SK-N-SH (cell line): ENCODE results near the gene KRT14. TPM values are rescaled to one million over a fixed set of nuclear protein-coding genes. Genes with fewer than 3 reads are reported as not detected.
A peak's percentile ranks its signal among the peaks of the same experiment; 100 is the strongest.

Experiments used
- CTCF ChIA-PET: fragments of 300-600, 350-600 bp; formaldehyde crosslinking; extraction: SDS; loops from one replicate; lab custom pipeline; 2021; lab: Yijun Ruan, JAX
- POLR2A ChIA-PET: fragments of 350-600 bp; sonication (Branson Sonifier 250); formaldehyde crosslinking; extraction: SDS; loops from one replicate; lab custom pipeline; 2020; ENCODE audit warnings: antibody characterized with exemption, inconsistent platforms; lab: Yijun Ruan, JAX
- DNase-seq: peaks from one replicate; pipeline ENCODE4 v3.0.0; 2012
- H2AFZ ChIP-seq: fragments of 200-600 bp; sonication (generic); 2 replicates; pipeline ENCODE4 v1.8.1; 2016; ENCODE audit warnings: antibody characterized with exemption, mild to moderate bottlenecking, low read depth
- H3F3A ChIP-seq: fragments of 200-600 bp; sonication (generic); replicated peaks from 2 replicates; pipeline ENCODE3; 2016; ENCODE audit warnings: antibody characterized with exemption, mild to moderate bottlenecking; ENCODE audit not compliant: insufficient read depth
- H3K27ac ChIP-seq, 2 experiments: fragments of 200-500 bp in 1 of 2; fragments of 200-600 bp in 1 of 2; sonication (Bioruptor generic) in 1 of 2; sonication (generic), shearing (Covaris generic) in 1 of 2; 2 replicates each; pipeline versions ENCODE4 v1.5.1 to v1.6.1; 2014 to 2016; ENCODE audit warnings: low read depth in 2 of 2, inconsistent platforms in 1 of 2, low read length in 1 of 2, mild to moderate bottlenecking in 1 of 2, mixed read lengths in 1 of 2
- H3K27me3 ChIP-seq: fragments of 200-600 bp; sonication (generic), shearing (Covaris generic); 2 replicates; pipeline ENCODE4 v1.6.1; 2016; ENCODE audit warnings: mixed run types; ENCODE audit not compliant: insufficient read depth
- H3K36me3 ChIP-seq, 2 experiments: fragments of 200-500 bp in 1 of 2; fragments of 200-600 bp in 1 of 2; sonication (Bioruptor generic) in 1 of 2; sonication (generic) in 1 of 2; replicated peaks in 1 of 2; 2 replicates each; pipeline versions ENCODE3 to v1.5.1; 2014 to 2016; ENCODE audit warnings: low read length in 1 of 2, mild to moderate bottlenecking in 1 of 2; ENCODE audit not compliant: insufficient read depth in 2 of 2, control insufficient read depth in 1 of 2
- H3K4me1 ChIP-seq, 2 experiments: fragments of 200-500 bp in 1 of 2; fragments of 200-600 bp in 1 of 2; sonication (Bioruptor generic) in 1 of 2; sonication (generic), shearing (Covaris generic) in 1 of 2; 2 replicates each; pipeline versions ENCODE4 v1.5.1 to v1.6.1; 2014 to 2016; ENCODE audit warnings: low read depth in 1 of 2, low read length in 1 of 2, mixed run types in 1 of 2; ENCODE audit not compliant: insufficient read depth in 2 of 2, control insufficient read depth in 1 of 2
- H3K4me2 ChIP-seq: fragments of 200-600 bp; sonication (generic), shearing (Covaris generic); 2 replicates; pipeline ENCODE4 v1.6.1; 2017; ENCODE audit warnings: mixed run types
- H3K4me3 ChIP-seq, 2 experiments: fragments of 200-500 bp in 1 of 2; fragments of 200-600 bp in 1 of 2; sonication (Bioruptor generic) in 1 of 2; sonication (generic), shearing (Covaris generic) in 1 of 2; 2 replicates each; pipeline versions ENCODE4 v1.5.1 to v1.8.1; 2014 to 2016; ENCODE audit warnings: low read depth in 2 of 2, inconsistent platforms in 1 of 2, low read length in 1 of 2, mild to moderate bottlenecking in 1 of 2, mixed read lengths in 1 of 2, moderate library complexity in 1 of 2
- H3K79me2 ChIP-seq: fragments of 200-600 bp; sonication (generic); 2 replicates; pipeline ENCODE4 v1.8.1; 2017; ENCODE audit warnings: mild to moderate bottlenecking; ENCODE audit not compliant: insufficient read depth
- H3K9ac ChIP-seq: fragments of 200-600 bp; sonication (generic); 2 replicates; pipeline ENCODE4 v1.6.1; 2017; ENCODE audit warnings: mixed run types
- H3K9me2 ChIP-seq: fragments of 200-600 bp; sonication (generic); 2 replicates; pipeline ENCODE4 v1.6.1; 2017; ENCODE audit warnings: mixed run types
- H3K9me3 ChIP-seq: fragments of 200-600 bp; sonication (generic); 2 replicates; pipeline ENCODE4 v1.6.1; 2017; ENCODE audit warnings: mixed run types, mild to moderate bottlenecking, moderate library complexity
- H4K20me1 ChIP-seq: fragments of 200-600 bp; sonication (generic); 2 replicates; pipeline ENCODE4 v1.6.1; 2017; ENCODE audit warnings: mild to moderate bottlenecking, mixed run types; ENCODE audit not compliant: insufficient read depth
- CHD2 ChIP-seq: fragments of 150-350 bp; IDR thresholded peaks from 2 replicates; pipeline ENCODE4 v1.6.1; 2018; ENCODE audit warnings: low read length; ENCODE audit not compliant: partially characterized antibody
- ELF1 ChIP-seq: IDR thresholded peaks from 2 replicates; pipeline ENCODE4 v1.4.0; 2012
- EP300 ChIP-seq, 2 experiments: IDR thresholded peaks; 2 replicates each; pipeline versions ENCODE4 v1.4.0 to v1.6.1; 2012; ENCODE audit warnings: borderline replicate concordance in 1 of 2, low read depth in 1 of 2, low read length in 1 of 2
- FOSL2 ChIP-seq: IDR thresholded peaks from 2 replicates; pipeline ENCODE4 v1.4.0; 2012; ENCODE audit warnings: low read depth, mild to moderate bottlenecking, moderate library complexity, borderline replicate concordance
- FOXJ3 ChIP-seq: sonication (generic); formaldehyde crosslinking; IDR thresholded peaks from 2 replicates; pipeline ENCODE4 v1.5.1; 2020; ENCODE audit warnings: mild to moderate bottlenecking, missing genetic modification reagents
- FOXM1 ChIP-seq: IDR thresholded peaks from 2 replicates; pipeline ENCODE4 v1.4.0; 2012; ENCODE audit warnings: low read depth, mild to moderate bottlenecking
- GABPA ChIP-seq: IDR thresholded peaks from 2 replicates; pipeline ENCODE4 v1.4.0; 2012; ENCODE audit warnings: low read depth, mild to moderate bottlenecking
- GATA2 ChIP-seq: sonication (generic); formaldehyde crosslinking; IDR thresholded peaks from 2 replicates; pipeline ENCODE4 v1.5.0; 2020; ENCODE audit warnings: mild to moderate bottlenecking, missing genetic modification reagents
- IRF3 ChIP-seq: fragments of 150-350 bp; IDR thresholded peaks from 2 replicates; pipeline ENCODE4 v1.6.1; 2016; ENCODE audit warnings: mild to moderate bottlenecking, low read depth, low read length
- JUND ChIP-seq: IDR thresholded peaks from 2 replicates; pipeline ENCODE4 v1.4.0; 2012
- MAX ChIP-seq: IDR thresholded peaks from 2 replicates; pipeline ENCODE4 v1.4.0; 2012; ENCODE audit warnings: low read depth
- MEF2A ChIP-seq: IDR thresholded peaks from 2 replicates; pipeline ENCODE4 v1.4.0; 2012; ENCODE audit warnings: low read depth, borderline replicate concordance
- MXI1 ChIP-seq: IDR thresholded peaks from 2 replicates; pipeline ENCODE4 v1.6.1; 2012; ENCODE audit warnings: mild to moderate bottlenecking, low read depth, low read length, improper control_type of control experiment
- NRF1 ChIP-seq: IDR thresholded peaks from 2 replicates; pipeline ENCODE4 v1.6.1; 2012; ENCODE audit warnings: low read depth, mild to moderate bottlenecking, low read length
- PBX3 ChIP-seq: IDR thresholded peaks from 2 replicates; pipeline ENCODE4; 2012
- POLR2AphosphoS5 ChIP-seq: IDR thresholded peaks from 2 replicates; pipeline ENCODE4 v1.6.1; 2012; ENCODE audit warnings: low read depth, low read length
- RAD21 ChIP-seq: IDR thresholded peaks from 2 replicates; pipeline ENCODE4 v1.6.1; 2012; ENCODE audit warnings: mild to moderate bottlenecking, low read length
- RCOR1 ChIP-seq: fragments of 150-350 bp; IDR thresholded peaks from 2 replicates; pipeline ENCODE4 v1.6.1; 2017; ENCODE audit warnings: antibody characterized with exemption, low read length
- RXRA ChIP-seq: IDR thresholded peaks from 2 replicates; pipeline ENCODE4 v1.4.0; 2012; ENCODE audit warnings: low read depth, mild to moderate bottlenecking, borderline replicate concordance
- SMC3 ChIP-seq: IDR thresholded peaks from 2 replicates; pipeline ENCODE4 v1.6.1; 2012; ENCODE audit warnings: low read depth, low read length, improper control_type of control experiment
- TAF1 ChIP-seq: IDR thresholded peaks from 2 replicates; pipeline ENCODE4 v1.6.1; 2012; ENCODE audit warnings: low read depth, mild to moderate bottlenecking, low read length, moderate library complexity, borderline replicate concordance
- TCF12 ChIP-seq: IDR thresholded peaks from 2 replicates; pipeline ENCODE4 v1.4.0; 2012
- TEAD4 ChIP-seq: IDR thresholded peaks from 2 replicates; pipeline ENCODE4 v1.4.0; 2012; ENCODE audit warnings: mild to moderate bottlenecking, borderline replicate concordance; ENCODE audit not compliant: insufficient read depth
- USF1 ChIP-seq: IDR thresholded peaks from 2 replicates; pipeline ENCODE4 v1.4.0; 2012; ENCODE audit warnings: low read depth, borderline replicate concordance
- YY1 ChIP-seq: IDR thresholded peaks from 2 replicates; pipeline ENCODE4 v1.4.0; 2012; ENCODE audit warnings: low read depth, mild to moderate bottlenecking
- WGBS: methylation state at CpG from one replicate; pipeline ENCODE4 v1.1.6; 2017; ENCODE audit warnings: low lambda C conversion rate; 5-methylcytosine and 5-hydroxymethylcytosine counted together
- polyA plus RNA-seq, 3 experiments: library from polyadenylated mRNA; depleted of rRNA; stranded (reverse); fragments of >200 nt; gene quantifications; 2 replicates each; pipeline ENCODE4 v1.2.3, GENCODE V29; 2012

The KRT14 gene
- polyA plus RNA-seq, 1 of the 3 experiments (the other 2 are of a cell fraction), result not detected

- TF ChIP-seq FOXJ3 (CRISPR knock-in tag) (0 out of 2 replicates have a peak, but pooled peaks have one; percentile 2), RXRA (peak; percentile 42; the same call in 1 of the 2 replicates)
These were observed 37.7 kb downstream of the KRT14 start (continued) for GRCh38 chr17:41548844-41549595.

GRCh38 chr17:41547921-41548843 is 38.5 kb downstream of the KRT14 start:
- 33% methylated on average over 23 of the region's 23 CpGs for WGBS
- Histone ChIP-seq H3K9me2 (no peaks in the 10 kb centered on the region), H3F3A (peaks cover 19% of the 10 kb centered on the region), H3K9ac (peak overlapping the region; percentile 62), H3K9me3 (no peaks in the 10 kb centered on the region), H3K4me2 (peak overlapping the region; percentile 63), H3K4me1 (peaks cover 17 to 30% of the 10 kb centered on the region in 2 experiments; a peak in 3 of 4 replicates), H2AFZ (peak overlapping the region; percentile 78), H3K27me3 (no peaks in the 10 kb centered on the region), H3K27ac (peak overlapping the region; percentile 85 to 86), H4K20me1 (no peaks in the 10 kb centered on the region), H3K79me2 (no peaks in the 10 kb centered on the region), H3K36me3 (no peaks in the 10 kb centered on the region), H3K4me3 (peak overlapping the region in 1 of 2 experiments; percentile 8; a peak in 2 of 4 replicates)
- ChIA-PET CTCF (interaction anchor here (0.5 to 25.5 kb wide), 125 partner anchors 8 to 990 kb away, joined by 3 to 646 read pairs (median 6); partner anchors contain the start of genes KRT12, KRT13, KRT15 and KRT17), POLR2A (interaction anchor here (0.8 to 2.0 kb wide), 8 partner anchors 18 to 121 kb away, joined by 3 to 10 read pairs (median 5); partner anchors contain the start of gene KRT15)
- DNase-seq, result peak; percentile 67
- TF ChIP-seq RAD21 (no peak), RXRA (peak; percentile 98), GABPA (no peak), SMC3 (no peak), TAF1 (no peak), MXI1 (0 out of 2 replicates have a peak, but pooled peaks have one; percentile 16), PBX3 (peak; percentile 67), FOSL2 (peak; percentile 98), TCF12 (peak; percentile 89), FOXJ3 (CRISPR knock-in tag) (no peak), JUND (peak; percentile 96), USF1 (no peak; the same call in 1 of the 2 replicates), YY1 (no peak), EP300 (IDR thresholded peaks at IDR 0.05; ENCODE audit: borderline replicate concordance in 1 of 2, low read depth in 1 of 2, low read length in 1 of 2) (peak in 1 of 2 experiments; percentile 92; a peak in 1 of 4 replicates), MEF2A (no peak), ELF1 (no peak), RCOR1 (no peak), FOXM1 (peak; percentile 49; the same call in 1 of the 2 replicates), IRF3 (no peak), NRF1 (no peak), GATA2 (CRISPR knock-in tag) (peak; percentile 44; the same call in 1 of the 2 replicates), POLR2AphosphoS5 (no peak; the same call in none of the 2 replicates), CHD2 (no peak), MAX (peak; percentile 95), TEAD4 (0 out of 2 replicates have a peak, but pooled peaks have one; percentile 43)
